NCI-H446 treated with DMSO at 0.1 percent for 48 hours (cell line): ENCODE data around the gene TRIM73.
"Not testable (repeated sequence)": the region's sequence is repeated elsewhere in the genome, so short reads cannot be mapped to it uniquely, and the experiment has no call there.

Experiments
- DNase-seq: peaks from one replicate; lab custom pipeline; 2025; lab: John Stamatoyannopoulos, UW

TRIM73 gene

DNA sequence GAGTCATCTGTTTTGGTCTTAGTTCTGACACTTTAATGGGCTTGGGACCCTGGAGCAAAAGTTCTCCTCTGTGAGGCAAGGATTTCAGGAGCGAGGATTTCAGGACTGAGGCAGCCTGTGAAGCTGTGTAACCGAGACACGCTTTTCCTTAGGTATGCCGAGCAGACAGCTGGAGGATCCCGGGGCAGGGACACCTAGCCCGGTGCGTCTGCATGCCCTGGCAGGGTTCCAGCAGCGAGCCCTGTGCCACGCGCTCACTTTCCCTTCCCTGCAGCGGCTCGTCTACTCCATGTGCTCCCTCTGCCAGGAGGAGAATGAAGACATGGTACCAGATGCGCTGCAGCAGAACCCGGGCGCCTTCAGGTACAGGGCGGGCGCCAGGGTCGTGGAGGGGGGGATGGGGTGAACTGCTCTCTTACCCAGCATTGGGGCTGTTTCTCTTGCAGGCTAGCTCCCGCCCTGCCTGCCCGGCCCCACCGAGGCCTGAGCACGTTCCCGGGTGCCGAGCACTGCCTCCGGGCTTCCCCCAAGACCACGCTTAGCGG is 20.5 kb downstream of the TRIM73 start:
- not testable (repeated sequence) for DNase-seq

DNA sequence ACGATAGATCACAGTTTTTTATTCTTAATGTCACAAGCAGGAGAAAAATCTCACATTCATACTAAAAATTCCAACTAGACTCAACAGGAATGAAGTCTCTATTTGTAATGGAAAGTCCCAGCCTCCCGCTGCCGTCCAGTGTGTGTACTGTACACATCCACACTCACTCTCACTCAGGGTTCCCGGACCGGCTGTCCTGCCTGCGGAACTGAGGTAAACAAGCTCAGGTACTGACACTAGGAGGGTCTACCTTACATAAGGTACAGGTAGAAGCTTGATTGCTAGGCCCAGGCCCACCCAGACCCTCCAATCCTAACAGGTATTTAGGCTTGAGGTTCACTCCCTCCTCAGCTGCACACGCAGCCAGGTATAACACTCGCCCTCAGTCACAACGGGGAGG is 21.4 kb downstream of the TRIM73 start:
- not testable (repeated sequence) for DNase-seq

GRCh38 chr7:75418292-75418858 is 22.9 kb downstream of the TRIM73 start:
- DNase-seq = not testable (repeated sequence)

- DNase-seq = not testable (repeated sequence)
Observed at GRCh38 chr7:75419210-75419609, 23.8 kb downstream of the TRIM73 start.

- DNase-seq = not testable (repeated sequence)
Observed at GRCh38 chr7:75419693-75420092, 24.3 kb downstream of the TRIM73 start.

- not testable (repeated sequence) for DNase-seq
Observed at GRCh38 chr7:75420152-75420551, 24.7 kb downstream of the TRIM73 start.

DNA sequence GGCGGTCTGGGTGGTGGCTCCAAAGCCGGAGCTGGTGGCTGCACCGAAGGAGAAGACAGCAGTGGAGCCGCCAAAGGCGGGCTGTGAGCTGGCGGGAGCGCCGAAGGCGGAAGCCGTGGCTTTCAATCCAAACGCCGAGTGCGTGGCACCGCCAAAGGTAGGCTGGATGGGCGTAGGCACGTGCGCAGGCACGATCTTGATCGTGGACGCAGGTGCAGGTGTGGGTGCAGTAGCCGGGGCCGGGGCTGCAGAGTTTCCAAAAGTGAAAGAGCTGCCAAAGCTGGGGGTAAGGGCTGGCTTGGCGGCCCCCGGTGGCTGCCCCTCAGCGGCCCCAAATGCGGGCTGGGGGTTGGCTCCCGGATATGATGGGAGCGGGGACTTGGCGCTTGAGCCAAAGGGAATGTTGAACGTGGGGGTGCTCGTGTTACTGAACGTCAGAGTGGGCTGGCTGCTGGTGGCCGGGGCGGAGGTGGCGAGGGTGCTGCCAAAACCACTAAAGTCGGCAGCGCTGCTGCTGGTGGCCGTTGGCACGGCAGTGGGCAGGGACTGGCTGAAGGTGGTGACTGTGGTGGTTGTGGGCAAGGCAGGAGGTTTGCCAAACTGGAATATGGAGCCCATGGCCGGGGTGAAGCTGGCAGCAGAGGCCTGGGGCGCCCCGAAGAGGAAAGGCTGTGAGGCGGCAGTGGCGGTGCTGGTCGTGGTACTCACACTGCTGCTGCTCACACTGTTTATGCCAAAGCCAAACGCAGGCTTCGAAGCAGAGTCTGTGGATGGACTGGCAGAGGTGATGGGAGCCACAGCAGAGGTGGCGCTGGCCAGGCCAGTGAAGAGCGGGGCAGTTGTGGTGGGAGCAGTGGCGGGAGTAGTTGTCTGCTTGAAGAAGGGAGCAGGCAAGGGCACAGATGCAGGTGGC is 26.6 kb downstream of the TRIM73 start:
- DNase-seq = not testable (repeated sequence)

GRCh38 chr7:75423481-75423880 is 28.1 kb downstream of the TRIM73 start:
- DNase-seq = not testable (repeated sequence)

DNA sequence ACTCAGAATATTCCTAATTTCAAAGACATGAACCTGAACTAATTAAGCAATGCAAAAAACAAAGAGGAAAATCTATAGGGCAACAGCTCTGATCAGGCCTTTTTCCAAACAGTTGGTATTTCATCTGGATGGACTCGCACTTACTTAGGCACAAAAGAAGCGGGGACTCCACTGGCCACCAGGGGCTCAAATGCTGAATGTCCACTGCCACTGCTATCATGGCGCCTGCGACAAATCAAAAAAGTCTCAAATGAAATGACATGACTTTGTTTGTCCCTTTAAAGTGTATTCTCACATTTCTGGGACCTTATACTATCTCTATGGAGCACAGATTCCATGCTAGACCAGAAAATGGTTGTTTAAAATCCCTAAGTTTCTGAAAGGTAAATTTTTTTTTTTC is 43.6 kb downstream of the TRIM73 start:
- DNase-seq = not testable (repeated sequence)

GRCh38 chr7:75442101-75442464 is 46.7 kb downstream of the TRIM73 start:
- DNase-seq = not testable (repeated sequence)

DNA sequence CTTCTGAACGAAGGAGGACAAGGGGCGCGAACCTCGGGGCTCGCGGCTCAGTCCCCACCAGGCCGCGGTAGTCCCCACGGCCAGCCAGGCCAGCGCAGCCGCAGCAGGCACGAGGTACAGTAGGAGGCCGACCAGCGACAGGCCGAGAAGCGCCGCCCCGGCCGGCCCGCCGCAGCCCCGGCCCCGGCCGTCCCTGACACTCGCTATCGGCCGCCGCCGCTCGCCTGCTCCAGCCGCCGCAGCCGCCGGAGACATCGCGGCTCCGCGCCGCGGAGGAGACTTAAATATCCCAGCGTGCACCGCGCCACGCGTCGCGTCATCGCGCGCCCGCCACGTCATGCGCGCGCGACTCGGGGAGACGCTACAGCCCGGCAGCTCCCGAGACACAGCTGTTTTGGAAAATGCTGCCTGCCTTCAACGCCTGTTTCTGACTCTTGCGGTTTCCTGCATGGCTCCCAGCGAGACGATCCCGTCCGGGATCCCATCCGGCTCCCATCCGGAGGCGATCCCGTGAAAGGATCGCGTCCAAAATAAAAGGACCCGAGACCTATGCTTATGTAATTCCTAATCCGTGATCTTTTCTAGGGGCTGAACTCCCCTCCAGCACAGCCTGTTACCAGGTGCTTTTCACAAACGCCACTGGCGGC is 47.2 kb downstream of the TRIM73 start:
- not testable (repeated sequence) for DNase-seq

DNA sequence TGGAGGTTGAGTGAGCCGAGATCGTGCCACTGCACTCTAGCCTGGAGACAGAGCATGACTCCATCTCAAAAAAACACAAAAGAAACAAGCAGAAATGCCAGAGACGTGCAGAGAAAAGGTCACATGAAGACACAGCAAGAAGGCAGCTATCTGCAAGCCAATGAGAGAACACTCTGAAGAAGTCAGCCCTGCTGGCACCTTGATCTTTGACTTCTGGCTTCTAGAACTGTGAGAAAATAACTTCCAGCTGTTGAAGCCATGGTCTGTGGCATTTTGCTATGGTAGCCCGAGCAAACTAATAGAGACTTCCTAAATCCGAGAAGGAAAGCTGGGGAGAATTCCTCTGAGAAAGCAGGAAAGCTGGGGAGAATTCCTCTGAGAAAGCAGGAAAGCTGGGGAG is 54.5 kb downstream of the TRIM73 start:
- DNase-seq = not testable (repeated sequence)

DNA sequence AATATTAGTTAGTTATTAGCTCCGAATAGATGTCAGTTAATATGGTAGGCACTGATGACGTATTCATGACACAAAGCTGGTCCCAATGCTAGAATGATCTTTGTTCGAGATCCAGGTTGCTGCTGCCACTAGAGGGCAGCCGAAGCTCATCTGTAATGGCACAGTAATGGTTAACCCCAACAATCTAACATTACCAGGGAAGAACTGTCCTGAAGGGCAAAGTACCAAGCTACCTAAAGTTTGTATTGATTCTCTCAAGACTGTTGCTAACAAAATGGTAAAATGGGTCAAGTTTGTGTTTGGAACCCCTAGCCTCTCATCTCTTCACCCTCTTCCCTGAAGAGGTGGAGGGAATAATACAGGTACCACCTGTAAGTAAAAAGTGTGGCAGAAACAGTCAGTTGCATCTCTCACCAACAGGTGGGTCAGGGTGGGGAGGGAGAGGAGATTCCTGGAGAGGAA is 57.1 kb downstream of the TRIM73 start:
- DNase-seq = not testable (repeated sequence)
